GM18909 (cell line): ENCODE data around the gene DEUP1.

Experiments
- ATAC-seq: cut with Tn5 transposase; IDR thresholded peaks from one replicate; pipeline ENCODE4 v1.9.1; 2021; ENCODE audit warnings: mild to moderate bottlenecking; ENCODE audit not compliant: unreplicated experiment, poor library complexity

Gene DEUP1

GRCh38 chr11:93474123-93474522 lies 143.6 kb downstream of the DEUP1 start:
- ATAC-seq: no peak

DNA sequence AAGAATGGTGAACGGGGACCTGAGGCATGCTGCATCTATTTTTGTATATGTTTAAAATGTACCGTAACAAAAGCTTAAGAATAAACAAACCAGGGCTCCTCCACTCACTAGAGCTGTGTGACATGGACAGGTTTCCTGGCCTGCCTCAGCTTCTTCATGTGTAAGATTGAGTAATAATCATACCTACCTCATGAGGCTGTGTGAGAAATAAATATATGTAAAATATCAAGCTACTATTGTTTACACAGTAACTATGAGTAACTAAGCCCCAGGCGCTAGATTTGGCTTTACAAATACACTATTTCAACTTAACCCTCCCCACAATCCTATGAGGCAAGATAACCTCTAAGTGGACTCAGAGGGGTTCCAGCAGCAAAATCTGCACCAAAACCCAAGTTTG lies 146.3 kb downstream of the DEUP1 start:
- ATAC-seq: no peak

DNA sequence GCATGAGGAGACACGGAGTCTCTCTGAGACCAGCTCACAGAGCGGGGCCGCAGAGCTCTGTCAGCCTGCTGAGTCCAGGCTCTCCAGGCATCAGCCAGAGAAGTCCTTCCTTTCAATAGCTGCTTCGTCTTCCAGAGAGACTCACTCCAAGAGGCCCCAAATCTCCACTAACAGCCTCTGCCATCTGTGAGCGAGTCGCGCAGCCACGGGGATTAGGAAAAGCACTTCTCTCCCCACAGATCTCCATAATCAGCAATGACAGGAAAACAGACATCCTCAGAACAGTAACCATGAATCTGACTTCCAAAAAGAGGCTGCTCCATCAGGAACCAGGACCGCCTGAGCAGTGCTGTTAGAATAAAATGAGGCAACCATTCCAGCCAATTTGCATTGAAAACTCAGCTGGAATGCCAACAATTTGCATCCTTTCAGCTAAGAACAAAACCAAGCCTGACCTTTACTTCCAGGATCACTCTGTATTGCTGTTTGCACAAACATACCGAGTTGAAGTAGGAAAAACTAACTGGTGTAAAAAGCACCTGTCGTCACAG lies 147.2 kb downstream of the DEUP1 start:
- no peak for ATAC-seq

GRCh38 chr11:93478841-93479240 lies 148.3 kb downstream of the DEUP1 start:
- ATAC-seq: no peak

DNA sequence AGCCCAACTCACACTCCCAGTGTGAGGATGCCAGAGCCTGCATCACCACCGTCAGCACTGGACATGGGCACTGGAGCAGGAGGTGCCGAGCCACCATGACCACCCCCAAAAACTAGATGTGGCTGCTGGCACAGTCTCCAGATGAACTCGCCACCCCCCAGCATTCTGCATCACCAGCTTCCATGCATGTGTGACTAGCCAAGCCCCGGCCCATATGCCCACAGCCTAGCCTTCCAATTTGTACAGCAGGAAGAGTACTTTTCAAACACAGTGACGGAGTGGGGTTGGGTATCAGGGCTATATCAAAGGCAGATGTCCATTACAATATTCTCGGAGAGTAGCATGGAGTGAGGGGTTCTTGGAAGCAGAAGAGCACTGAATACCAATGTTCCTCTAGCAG lies 149.7 kb downstream of the DEUP1 start:
- ATAC-seq: no peak

GRCh38 chr11:93480756-93481155 lies 150.2 kb downstream of the DEUP1 start:
- ATAC-seq: no peak

DNA sequence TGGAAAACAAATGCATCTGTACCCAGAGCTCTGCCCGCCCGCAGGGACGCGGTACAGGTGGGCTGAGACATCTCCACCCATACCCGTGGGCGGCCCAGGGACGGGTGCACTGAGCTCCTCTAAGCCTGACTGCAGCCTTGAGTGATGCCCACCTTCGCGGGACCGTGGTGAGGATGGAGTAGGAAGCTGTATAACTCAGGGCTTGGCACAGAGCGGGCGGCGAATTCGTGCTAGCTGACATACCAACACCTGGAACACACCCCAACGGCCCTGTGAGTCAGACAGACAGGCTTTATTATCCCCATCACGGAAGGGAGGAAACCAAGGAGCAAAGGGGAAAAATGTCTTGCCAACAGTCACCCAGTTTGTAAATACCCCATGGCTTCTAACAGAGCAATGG lies 150.7 kb downstream of the DEUP1 start:
- no peak for ATAC-seq

DNA sequence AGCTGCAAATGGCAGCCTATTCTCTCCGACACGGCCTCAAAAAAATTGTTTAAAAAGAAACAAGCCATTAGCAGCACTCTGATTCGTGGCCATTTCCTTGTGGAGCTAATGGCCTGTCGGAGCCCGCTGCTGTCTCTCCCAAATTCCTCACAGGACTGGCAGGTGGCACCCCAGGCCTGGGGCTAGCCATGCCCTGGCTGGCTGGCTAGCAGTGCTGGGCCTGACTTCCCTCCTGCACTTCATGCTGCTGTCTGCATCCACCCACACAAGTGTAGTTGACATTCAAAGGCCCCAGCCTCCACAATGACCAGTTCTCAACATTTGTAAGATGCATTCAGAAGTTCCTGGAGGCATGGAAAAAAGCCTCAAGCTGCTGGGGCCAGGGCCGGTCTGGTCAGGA lies 151.2 kb downstream of the DEUP1 start:
- no peak for ATAC-seq

GRCh38 chr11:93482556-93482955 lies 152.0 kb downstream of the DEUP1 start:
- no peak for ATAC-seq

DNA sequence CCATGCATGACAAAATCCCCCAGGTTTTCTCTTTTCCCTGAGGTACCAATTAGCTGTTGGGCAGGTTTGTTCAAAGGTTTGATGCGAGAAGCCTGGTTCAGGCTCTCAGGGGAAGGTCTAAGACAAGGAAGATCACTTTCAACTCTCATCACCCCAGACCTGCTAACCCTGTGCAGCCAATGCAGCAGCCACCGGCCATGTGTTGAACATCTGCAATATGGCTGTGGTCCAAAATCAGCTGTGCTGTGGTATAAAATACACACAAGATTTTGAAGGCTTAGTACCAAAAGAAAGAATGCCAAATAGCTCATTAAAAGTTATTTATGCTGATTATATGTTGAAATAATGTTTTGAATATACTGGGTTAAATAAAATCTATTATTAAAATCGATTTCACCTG lies 154.2 kb downstream of the DEUP1 start:
- ATAC-seq: no peak

- no peak for ATAC-seq
These were observed 155.4 kb downstream of the DEUP1 start for GRCh38 chr11:93485983-93486382.

GRCh38 chr11:93487032-93487483 lies 156.5 kb downstream of the DEUP1 start:
- no peak for ATAC-seq
